HG02571 (cell line): ENCODE data around the gene CHPT1.
"Not testable (repeated sequence)": the region's sequence is repeated elsewhere in the genome, so short reads cannot be mapped to it uniquely, and the experiment has no call there.

Experiments used
- ATAC-seq: cut with Tn5 transposase; IDR thresholded peaks from one replicate; pipeline ENCODE4 v1.9.1; 2021; ENCODE audit warnings: mild to moderate bottlenecking, moderate library complexity; ENCODE audit not compliant: unreplicated experiment

CHPT1 gene

DNA sequence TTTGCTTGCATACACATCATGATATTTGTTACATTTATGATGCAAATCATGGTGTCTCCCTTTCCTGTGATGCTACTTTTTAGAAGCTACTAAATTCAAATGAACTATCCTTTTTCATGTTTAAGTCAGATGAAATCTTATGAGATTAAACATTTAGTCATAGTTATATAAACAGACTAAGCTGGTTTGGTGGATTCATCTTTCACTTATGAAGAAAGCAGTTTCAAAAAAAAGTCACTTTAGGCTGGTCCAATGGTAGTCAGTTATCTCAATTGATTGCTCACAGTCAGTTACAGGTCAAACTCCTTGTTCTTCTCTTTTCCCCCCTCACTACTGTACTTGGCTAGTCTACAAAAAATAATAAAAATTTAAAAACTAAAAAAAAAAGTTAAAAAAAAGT is 22.1 kb downstream of the CHPT1 start:
- no peak for ATAC-seq

DNA sequence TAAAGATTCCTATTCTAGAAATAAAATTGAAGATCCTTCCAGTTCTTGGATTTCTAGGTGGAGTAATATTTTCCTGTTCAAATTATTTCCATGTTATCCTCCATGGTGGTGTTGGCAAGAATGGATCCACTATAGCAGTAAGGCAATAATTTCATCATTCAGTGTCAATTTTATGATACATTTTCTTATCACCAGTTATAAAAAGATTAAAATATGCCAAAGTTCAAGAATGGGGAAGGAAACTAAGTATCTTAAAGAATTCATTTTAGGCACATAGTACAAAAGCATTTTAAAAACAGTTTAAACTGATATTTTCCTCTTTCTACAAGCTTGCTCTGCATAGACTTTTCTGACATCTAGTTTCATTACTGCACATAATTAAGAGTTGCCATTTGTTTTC is 22.7 kb downstream of the CHPT1 start:
- ATAC-seq = no peak

GRCh38 chr12:101722392-101722791 is 25.0 kb downstream of the CHPT1 start:
- ATAC-seq = no peak

- no peak for ATAC-seq
Observed at GRCh38 chr12:101727098-101727497, 29.7 kb downstream of the CHPT1 start.

DNA sequence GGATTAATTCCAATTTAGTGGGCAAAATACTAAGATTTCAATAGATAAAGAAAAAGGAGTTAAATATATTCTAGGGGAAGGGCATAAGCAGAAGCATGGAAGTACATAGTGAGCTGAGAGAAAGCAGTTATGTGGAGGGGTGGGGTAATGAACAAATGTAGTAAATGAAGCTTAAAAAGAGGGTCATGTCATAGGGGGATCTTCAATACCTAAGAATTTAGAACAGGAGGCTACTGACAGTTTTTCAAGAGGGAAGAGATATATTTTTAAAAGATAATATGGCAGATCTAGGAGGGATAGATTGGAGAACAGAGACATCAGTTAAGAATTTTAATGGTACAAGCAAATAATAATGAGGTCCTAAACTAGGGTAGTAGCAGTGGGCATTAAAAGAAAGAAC is 32.4 kb downstream of the CHPT1 start:
- no peak for ATAC-seq

- no peak for ATAC-seq
Observed at GRCh38 chr12:101732318-101732717, 34.9 kb downstream of the CHPT1 start.

- no peak for ATAC-seq
Observed at GRCh38 chr12:101733166-101733565, 35.7 kb downstream of the CHPT1 start.

- ATAC-seq = not testable (repeated sequence)
Observed at GRCh38 chr12:101734482-101734881, 37.0 kb downstream of the CHPT1 start.

DNA sequence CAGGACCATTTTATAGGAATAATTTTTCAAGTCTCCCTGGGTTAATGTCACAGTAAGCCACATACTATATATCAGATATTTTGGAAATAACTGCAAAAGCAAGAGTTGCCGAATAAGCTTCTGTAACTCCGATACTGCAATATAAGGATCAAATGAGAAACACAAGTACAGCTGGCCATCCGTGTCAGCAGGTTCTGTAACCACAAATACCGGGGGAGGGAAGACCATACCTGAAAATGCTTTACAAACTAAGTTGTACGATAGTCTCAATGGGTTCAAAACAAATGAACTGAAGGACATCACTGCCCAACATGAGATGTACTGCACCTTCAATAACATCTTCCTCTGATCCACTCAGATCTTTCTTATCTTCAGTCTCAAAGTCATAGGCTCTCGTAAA is 40.0 kb downstream of the CHPT1 start:
- no peak for ATAC-seq

DNA sequence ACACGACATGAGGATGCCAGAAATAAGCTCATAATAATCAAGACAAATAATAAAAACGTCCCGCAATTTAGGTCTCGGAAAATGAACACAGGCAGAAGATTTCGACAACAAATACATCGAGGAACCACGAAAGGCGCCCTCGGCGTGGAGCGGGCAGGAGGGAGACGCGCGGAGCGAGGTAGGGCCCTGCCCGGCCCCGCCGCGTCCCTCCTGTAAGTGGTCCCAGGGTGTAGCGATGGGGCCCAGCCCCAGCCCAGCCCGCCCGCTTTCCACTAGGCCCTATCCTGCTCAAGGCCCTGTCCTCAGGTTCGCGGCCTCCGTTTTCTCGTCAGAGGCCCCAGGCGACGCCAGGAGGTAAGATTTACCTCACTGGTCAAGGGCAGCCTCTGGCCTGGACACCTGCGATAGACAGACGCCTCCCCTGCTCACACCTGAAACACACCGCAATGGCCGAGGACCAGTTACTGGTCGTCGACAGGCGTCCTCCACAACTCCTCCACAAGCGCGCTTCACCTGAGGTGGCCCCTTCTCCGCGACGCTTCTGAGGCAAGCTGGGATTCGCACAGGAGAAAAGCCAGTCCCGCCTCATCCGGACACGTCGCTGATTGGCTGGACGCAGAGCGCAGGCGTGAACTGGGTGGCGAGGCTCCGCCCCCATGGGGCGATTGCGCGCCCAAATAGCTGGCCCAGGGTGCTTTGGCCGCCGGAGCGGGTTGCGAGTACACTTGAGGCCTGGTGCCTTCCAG is 41.7 kb downstream of the CHPT1 start, which contains the start of gene SYCP3:
SYCP3 (minus strand) TSS at position 543 of the 746 bp plus-strand sequence. CDS start 1,527 bp downstream, outside the sequence.
- no peak for ATAC-seq

DNA sequence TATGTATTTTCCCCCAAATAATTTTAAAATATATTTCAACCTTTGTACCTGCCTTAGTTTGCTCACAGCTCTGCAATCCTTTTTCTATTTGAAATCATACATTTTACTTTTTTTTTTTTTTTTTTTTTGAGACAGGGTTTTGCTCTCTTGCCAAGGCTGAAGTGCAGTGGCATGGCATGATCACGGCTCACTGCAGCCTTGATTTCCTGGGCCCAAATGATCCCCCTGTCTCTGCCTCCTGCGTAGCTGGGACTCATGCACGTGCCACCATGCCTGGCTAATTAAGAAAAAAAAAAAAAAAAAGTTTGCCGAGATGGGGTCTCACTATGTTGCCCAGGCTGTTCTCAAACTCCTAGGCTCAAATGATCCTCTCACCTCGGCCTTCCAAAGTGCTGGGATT is 43.1 kb downstream of the CHPT1 start:
- ATAC-seq = no peak

- ATAC-seq = no peak
Observed at GRCh38 chr12:101740980-101741379, 43.5 kb downstream of the CHPT1 start.

DNA sequence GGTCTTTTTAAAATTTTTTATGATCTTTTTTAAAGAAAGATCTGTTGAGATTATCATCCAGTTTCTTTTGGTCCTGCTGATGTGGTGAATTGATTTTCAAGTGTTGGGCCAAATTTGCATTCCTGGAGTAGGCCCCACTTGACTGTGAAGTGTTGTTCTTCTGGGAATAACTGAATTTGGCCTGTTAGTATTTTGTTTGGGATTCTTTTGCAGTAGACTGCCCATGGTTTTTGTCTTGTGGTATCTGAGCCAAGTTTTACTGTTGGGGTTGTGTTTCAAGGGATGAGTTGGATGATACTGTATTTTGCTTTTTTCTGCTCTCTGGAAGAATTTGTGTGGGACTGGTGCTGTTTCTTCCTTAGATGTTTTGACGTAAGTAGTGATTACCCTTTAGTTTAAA is 45.8 kb downstream of the CHPT1 start:
- no peak for ATAC-seq

DNA sequence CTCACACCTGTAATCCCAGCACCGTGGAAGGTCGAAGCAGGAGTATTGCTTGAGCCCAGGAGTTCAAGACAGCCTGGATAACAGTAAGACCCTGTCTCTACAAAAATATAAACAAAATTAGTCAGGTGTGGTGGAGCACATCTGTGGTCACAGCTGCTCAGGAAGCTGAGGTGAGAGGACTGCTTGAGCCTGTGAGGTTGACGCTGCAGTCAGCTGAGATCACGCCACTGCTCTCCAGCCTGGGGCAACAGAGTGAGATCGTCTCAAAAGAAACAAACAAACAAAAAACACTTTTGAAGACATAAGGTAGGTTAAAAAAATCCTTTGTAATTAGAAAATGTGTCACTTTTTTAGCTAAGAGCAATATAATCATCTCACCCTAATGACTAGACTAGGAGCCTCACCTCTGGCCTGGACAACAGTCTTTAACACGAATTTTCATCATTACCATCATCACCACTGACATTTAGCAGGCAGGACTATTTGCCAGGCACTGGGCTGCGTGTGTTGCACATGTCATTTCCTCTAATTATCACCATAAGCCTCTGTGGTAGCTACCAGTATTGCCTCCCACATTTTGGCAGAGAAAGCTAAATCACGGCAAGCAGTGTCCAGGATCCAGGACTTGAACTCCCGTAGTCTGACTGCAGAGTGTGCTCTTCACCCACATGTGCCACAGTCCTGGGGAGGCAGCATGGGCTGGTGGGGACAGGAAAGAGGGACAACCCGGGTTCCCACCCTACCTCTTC is 46.5 kb downstream of the CHPT1 start:
- ATAC-seq = peak; percentile 87

GRCh38 chr12:101745481-101745880 is 48.0 kb downstream of the CHPT1 start:
- ATAC-seq = no peak

DNA sequence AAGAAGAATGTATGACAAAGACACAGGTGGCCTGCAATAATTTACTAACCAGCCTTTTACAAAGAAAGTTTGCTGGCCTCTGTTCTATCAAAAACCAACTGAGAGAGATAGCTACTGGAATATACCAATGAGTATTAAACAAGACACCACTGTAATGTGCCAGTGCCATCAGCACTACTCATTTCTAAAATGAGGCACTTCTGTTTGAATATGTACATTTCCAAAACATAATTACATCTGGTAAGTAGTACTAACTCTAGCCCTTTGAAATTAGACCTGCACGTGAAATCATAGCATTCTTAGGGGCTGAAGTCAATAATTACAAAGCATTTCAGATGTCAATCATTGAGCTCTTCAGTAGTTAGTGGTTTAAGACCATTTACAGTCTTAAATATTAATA is 48.8 kb downstream of the CHPT1 start:
- no peak for ATAC-seq

GRCh38 chr12:101746661-101747060 is 49.2 kb downstream of the CHPT1 start:
- no peak for ATAC-seq

DNA sequence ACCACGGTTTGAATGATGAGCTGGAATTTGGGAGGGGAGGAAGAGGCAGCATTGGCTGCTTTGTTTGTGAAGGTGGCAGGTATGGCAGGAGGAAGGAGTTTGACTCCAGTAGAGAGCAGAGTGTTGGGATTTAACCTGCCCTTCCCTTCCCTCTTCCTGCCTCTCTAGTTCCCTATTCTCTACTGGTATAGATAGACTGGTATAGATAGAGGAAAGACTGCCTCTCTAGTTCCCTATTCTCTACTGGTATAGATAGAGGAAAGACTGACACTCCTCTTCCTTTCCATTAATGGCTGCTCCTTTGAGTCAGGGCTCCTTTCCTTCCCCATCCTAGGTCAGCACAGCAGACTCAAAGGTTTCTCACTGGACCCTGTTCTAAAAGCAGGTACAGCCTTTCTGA is 50.3 kb downstream of the CHPT1 start:
- ATAC-seq = no peak

DNA sequence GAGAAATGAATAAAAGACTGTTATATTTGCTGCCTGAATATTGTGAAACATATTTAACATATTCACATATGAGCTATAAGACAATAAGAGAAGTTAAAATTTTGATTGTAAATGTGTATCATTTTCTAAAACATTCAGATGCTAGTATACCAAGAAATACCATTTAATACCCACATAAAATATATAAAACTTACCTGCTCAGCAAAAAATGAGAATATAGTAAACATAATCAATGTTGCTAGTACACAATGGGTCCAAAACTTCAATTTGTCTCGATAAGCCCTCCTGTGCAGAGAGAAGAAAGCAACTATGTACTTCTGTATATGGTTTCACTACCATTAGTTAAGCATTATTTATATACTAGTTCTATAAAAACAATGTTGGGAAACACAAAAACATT is 51.5 kb downstream of the CHPT1 start:
- ATAC-seq = no peak

- ATAC-seq = no peak
Observed at GRCh38 chr12:101749657-101750056, 52.2 kb downstream of the CHPT1 start.

- ATAC-seq = no peak
Observed at GRCh38 chr12:101750152-101750551, 52.7 kb downstream of the CHPT1 start.

DNA sequence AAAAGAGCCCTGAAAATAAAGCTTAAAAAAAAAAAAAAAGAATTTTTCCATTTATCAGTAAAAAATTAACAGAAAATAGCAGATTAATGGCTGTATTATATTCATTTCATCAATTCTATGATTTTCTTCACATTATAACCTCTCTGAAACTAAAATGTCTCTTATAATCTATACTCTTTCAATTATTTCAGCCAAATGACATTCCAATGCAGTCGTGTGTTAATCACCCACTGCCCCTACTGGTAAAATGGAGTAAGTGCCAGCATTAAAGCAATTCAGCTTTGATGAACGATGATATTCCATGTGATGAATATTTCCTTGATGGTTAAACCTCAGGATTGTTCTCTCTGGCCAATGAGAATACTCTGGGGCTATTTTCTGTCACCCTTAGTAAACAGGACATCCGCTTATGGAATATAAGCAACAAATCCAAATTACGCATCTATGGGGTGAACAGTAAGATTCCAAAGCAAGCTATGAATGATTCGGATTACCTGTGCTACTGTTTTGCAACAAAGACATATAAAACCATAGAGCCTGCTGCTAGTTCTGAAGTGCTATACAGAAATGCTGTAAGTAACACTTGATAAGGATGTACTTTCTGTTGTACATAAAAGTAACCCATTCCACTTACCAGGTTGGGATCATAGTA is 62.1 kb downstream of the CHPT1 start:
- no peak for ATAC-seq
